WI38 (cell line): ENCODE measurements around the gene TRIM69.

ENCODE experiments used
- H3K4me3 ChIP-seq: 2 replicates; pipeline ENCODE4 v1.5.1; 2011; ENCODE audit warnings: low read depth, mild to moderate bottlenecking, control low read depth, low read length
- CTCF ChIP-seq: IDR thresholded peaks from 2 replicates; pipeline ENCODE4 v1.5.1; 2012; ENCODE audit warnings: low read depth, mild to moderate bottlenecking, control low read depth, low read length

The TRIM69 gene

GRCh38 chr15:44705986-44706385 lies 30.3 kb upstream of the TRIM69 start:
- no peak overlapping the region for H3K4me3 ChIP-seq
- TF ChIP-seq CTCF = no peak

- no peak for TF ChIP-seq CTCF
Measured at GRCh38 chr15:44706401-44706800, 29.9 kb upstream of the TRIM69 start.

DNA sequence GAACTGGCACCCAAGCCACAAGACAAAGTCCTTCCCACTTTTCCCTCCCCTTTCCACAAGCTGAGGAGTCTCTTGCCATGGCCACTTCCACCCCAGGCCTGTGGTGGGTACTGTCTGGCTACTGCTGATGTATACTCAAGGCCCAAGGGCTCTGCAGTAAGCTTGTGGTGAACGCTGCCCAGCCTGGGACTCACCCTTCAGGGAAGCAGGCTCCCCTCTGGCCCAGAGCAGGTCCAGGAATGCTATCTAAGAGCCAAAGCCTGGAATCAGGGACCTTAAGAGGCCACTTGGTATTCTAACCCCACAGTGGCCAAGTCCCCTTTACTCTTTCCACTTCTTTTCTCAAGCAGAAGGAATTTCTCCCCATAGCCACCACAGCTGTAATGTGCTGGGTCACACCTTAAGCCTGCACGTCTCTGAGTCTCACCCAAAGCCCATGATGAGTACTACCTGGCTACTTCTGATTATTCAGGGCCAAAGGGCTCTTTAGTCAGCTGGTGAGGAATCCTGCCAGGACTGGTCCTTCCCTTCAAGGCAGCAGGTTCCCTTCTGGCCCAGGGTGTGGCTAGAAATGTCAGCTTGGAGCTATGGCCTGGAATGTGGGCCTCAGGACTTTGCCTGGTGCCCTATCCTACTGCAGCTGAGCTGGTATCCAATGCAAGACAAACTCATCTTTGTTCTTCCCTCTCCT lies 29.2 kb upstream of the TRIM69 start:
- H3K4me3 ChIP-seq = no peak overlapping the region
- TF ChIP-seq CTCF = no peak

More at GRCh38 chr15:44706401-44706800, 29.9 kb upstream of the TRIM69 start:
- H3K4me3 ChIP-seq = no peak overlapping the region

- TF ChIP-seq CTCF = peak; percentile 9; the same call in 1 of the 2 replicates
- peak overlapping the region; percentile 97 for H3K4me3 ChIP-seq
Measured at GRCh38 chr15:44710236-44711095, 25.9 kb upstream of the TRIM69 start.

GRCh38 chr15:44711096-44711742 lies 25.1 kb upstream of the TRIM69 start, which contains the start of the genes B2M and PATL2:
Gene B2M, plus strand, starts transcription at chr15:44711517. Its CDS starts 30 bp downstream, at chr15:44711547.
Gene PATL2, minus strand, starts transcription at chr15:44711323. Its CDS starts 34,833 bp downstream, at chr15:44676490.
- peak within 1 kb of the TSS; percentile 97 for H3K4me3 ChIP-seq
- TF ChIP-seq CTCF = no peak

DNA sequence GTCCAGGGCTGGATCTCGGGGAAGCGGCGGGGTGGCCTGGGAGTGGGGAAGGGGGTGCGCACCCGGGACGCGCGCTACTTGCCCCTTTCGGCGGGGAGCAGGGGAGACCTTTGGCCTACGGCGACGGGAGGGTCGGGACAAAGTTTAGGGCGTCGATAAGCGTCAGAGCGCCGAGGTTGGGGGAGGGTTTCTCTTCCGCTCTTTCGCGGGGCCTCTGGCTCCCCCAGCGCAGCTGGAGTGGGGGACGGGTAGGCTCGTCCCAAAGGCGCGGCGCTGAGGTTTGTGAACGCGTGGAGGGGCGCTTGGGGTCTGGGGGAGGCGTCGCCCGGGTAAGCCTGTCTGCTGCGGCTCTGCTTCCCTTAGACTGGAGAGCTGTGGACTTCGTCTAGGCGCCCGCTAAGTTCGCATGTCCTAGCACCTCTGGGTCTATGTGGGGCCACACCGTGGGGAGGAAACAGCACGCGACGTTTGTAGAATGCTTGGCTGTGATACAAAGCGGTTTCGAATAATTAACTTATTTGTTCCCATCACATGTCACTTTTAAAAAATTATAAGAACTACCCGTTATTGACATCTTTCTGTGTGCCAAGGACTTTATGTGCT lies 24.5 kb upstream of the TRIM69 start:
- no peak for TF ChIP-seq CTCF
- peak overlapping the region; percentile 97 for H3K4me3 ChIP-seq
